ENCODE measurements around the gene SMARCD1. TPM values are rescaled to one million over a fixed set of nuclear protein-coding genes. Genes with fewer than 3 reads are reported as not detected.

Gene SMARCD1
- total RNA-seq, 4 donors from 2014 or later: 44.7 to 61.6 (median 46.5) TPM

GRCh38 chr12:50105913-50106450 lies 20.8 kb downstream of the SMARCD1 start:
- no peak for TF ChIP-seq CTCF (IDR thresholded peaks at IDR 0.05; ENCODE audit: low read depth)

DNA sequence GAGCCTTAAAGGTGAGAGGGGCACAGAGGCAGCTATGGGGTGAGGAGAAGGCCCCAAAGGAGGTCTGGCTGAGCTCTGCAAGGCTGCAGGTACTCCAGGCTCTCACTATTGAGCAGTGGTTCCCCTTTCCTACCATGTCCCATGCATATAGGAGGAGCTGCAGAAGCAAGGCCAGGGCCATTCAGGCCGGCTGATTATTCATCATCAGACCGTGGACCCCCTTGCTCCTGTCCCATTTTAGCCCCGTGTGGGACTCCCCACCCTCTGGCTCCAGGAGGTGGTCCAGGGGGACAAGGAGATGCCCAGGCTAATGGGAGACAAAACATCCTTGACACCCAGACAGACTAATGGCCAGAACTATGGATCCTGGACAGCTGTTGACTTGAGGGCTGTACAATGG lies 21.8 kb downstream of the SMARCD1 start:
- no peak for TF ChIP-seq CTCF (IDR thresholded peaks at IDR 0.05; ENCODE audit: low read depth)

- TF ChIP-seq CTCF (IDR thresholded peaks at IDR 0.05; ENCODE audit: low read depth): no peak
Observed at GRCh38 chr12:50107416-50108268, 22.5 kb downstream of the SMARCD1 start.

DNA sequence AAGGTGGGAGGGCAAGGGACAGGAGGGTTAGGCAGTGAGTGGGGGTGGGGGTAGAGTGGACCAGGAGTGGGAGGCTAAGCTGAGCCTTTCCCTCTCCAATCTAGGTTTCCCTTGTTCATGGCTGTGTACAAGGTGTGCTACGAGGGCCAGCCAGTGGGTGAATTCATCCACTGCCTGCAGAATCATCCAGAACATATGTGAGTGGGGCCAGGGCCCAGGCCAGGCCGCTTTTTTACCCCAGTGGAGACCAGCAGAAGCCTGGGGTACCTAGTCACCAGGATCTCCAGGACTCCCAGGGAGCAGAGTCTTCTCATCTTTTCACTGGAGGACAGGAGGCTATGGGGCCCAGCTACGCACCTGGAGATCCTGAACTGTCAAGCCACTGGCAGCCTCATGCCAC lies 24.2 kb downstream of the SMARCD1 start:
- TF ChIP-seq CTCF (IDR thresholded peaks at IDR 0.05; ENCODE audit: low read depth): no peak

GRCh38 chr12:50110127-50110761 lies 25.1 kb downstream of the SMARCD1 start:
- TF ChIP-seq CTCF (IDR thresholded peaks at IDR 0.05; ENCODE audit: low read depth): no peak

GRCh38 chr12:50110762-50111351 lies 25.7 kb downstream of the SMARCD1 start:
- no peak for TF ChIP-seq CTCF (IDR thresholded peaks at IDR 0.05; ENCODE audit: low read depth)

DNA sequence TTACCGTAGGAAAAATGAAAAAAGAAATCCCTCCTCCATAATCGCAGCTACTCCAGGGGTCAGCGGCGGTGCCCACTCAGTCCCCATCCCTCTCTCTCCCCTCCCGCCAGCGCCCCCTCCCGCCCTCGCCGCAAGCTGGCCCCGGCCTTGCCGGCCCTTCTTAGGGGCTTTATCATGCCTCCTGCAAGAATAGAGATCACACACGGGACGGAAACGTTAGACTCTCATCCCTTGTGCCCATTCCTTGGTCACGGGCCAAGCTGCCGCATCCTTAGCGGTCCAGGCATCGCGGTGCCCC lies 26.2 kb downstream of the SMARCD1 start:
- no peak for TF ChIP-seq CTCF (IDR thresholded peaks at IDR 0.05; ENCODE audit: low read depth)

Data from subcutaneous adipose tissue (tissue), 4 donors.